RCC 7860 (cell line): ENCODE measurements around the gene PARP8.

ENCODE experiments used
- DNase-seq: peaks from one replicate; pipeline ENCODE4 v3.0.0-alpha.2; 2015; ENCODE audit warnings: low spot score
- FAIRE-seq: peaks from 2 replicates; lab custom pipeline; 2012; peaks lifted over from hg19 to GRCh38; lab: Jason Lieb, UNC

Gene PARP8

GRCh38 chr5:50829023-50829422 lies 162.6 kb downstream of the PARP8 start:
- DNase-seq = no peak
- no peak for FAIRE-seq

DNA sequence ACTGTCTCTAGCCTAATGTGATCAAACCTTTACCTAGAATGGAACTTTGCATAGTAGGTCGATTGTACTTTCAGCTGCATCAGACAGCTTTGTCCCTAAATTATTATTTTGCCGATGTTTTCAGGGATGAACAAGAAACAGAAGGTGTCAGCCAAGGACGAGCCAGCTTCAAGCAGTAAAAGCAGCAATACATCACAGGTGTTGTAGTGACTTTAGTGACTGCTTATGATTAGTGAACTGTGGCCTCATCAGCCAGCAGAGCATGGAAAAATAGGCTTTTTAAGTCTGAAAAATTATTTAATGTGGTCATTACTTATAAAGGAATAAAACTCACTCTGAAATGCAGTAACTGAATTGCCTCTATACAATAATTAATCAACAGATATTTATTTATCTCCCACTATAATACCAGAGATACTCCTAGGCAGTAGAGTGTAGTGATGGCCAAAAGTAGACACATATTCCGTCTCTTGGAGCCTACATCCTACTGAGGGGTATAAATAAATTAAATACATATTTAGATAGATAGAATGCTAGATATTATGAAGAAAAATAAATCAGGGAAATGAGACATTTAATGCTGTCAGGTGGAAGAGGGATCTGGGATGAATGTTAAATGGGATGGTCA lies 166.3 kb downstream of the PARP8 start:
- DNase-seq = no peak
- FAIRE-seq = no peak

DNA sequence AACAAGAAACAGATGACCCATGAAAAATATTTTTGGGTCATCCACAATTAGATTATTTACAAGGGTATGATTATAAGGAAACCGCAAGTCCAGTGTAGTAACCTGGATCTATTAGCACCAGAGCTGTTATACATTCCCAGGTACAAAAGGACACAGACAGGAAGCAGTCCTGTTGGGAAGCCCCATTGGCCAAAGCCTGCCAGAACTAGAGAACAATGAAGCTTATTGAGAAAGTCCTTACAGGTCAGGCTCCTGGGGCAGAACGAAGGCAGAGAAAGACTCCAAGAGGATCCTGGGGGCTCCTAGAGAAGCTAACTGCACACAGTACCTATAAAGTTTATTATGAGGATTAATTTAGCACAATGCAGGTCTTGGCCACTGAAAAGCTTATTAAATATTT lies 169.9 kb downstream of the PARP8 start:
- FAIRE-seq = no peak
- DNase-seq = no peak

- no peak for FAIRE-seq
- DNase-seq = no peak
Observed at GRCh38 chr5:50839472-50839871, 173.0 kb downstream of the PARP8 start.

DNA sequence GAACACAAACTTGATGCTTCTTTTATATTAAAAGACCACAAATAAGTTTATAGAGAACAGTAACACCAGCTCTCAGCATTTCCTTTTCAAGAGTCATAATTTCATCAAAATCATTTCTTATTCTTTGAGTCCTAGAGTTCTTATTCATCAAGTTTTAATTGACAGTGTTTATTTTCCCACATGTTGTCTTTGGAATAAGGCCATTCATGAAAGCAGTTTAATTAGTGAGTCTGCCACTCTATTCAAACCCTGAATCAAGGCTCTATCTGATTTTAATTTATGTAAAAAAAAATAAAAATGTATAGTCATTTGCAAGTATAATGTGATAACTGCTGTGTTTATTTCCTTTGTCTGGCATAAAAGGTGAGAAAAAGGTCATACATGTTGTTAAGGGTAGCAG lies 176.7 kb downstream of the PARP8 start:
- DNase-seq (no peak), FAIRE-seq (no peak)

- DNase-seq = no peak
- FAIRE-seq = no peak
Observed at GRCh38 chr5:50846261-50846660, 179.8 kb downstream of the PARP8 start.

DNA sequence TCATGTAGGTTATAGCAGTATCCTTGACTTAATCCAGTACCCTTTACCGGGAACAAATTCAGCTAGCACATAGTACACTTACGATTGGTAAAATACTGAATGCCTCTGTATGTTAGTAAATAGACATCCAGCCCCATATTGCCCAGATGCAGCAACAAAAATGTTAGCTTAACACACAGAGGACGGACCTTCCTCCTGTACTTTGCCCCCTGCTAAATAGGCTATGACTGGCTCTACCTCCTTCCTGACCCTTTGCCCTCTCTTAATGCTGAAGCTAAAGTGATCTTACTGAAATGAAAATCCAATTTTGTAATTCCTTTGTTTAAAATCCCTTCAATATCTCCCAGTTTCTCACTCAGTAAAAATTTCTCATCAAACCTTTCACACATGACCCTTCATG lies 183.1 kb downstream of the PARP8 start:
- DNase-seq (no peak), FAIRE-seq (no peak)

DNA sequence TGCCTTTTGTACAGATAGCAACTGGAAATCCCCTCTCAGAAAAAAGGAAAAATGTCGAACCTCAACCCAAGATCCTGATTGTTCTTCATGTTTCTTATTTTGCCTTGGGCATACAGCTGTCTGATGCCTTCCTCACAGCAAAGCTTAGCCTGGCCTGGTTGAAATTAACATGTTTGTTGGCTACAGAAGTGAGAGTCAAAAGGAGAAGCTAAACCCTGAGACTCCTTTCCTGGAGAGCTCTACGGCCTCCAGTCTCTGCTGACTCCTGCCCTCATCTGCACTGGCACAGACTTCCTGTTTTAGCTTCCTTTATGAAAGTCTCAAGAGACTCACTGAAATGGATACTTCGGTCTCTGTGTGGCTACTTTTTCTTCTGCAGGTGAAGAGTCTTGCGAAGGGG lies 186.7 kb downstream of the PARP8 start:
- DNase-seq = no peak
- no peak for FAIRE-seq

DNA sequence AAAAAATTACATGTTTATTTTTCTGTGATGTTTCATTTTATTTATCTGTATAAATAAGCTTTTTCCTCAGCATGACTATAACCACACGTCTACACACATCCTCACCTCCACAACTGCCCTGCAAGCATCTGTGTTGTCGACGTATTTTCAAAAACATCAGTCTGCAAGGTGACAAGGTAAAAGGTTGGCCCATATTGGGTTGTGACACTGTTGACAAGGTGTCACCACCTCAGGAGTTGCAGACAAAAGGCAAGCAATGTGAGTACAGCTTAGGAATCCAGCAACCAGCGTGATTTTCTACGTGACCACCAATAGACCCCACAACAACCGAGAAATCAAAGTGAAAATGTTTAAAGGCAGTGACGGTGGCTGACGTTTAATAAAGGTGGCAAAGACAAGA lies 187.6 kb downstream of the PARP8 start:
- DNase-seq = no peak
- FAIRE-seq = no peak

- no peak for DNase-seq
- no peak for FAIRE-seq
Observed at GRCh38 chr5:50855001-50855400, 188.6 kb downstream of the PARP8 start.

GRCh38 chr5:50856401-50857119 lies 190.1 kb downstream of the PARP8 start:
- DNase-seq (no peak), FAIRE-seq (no peak)

DNA sequence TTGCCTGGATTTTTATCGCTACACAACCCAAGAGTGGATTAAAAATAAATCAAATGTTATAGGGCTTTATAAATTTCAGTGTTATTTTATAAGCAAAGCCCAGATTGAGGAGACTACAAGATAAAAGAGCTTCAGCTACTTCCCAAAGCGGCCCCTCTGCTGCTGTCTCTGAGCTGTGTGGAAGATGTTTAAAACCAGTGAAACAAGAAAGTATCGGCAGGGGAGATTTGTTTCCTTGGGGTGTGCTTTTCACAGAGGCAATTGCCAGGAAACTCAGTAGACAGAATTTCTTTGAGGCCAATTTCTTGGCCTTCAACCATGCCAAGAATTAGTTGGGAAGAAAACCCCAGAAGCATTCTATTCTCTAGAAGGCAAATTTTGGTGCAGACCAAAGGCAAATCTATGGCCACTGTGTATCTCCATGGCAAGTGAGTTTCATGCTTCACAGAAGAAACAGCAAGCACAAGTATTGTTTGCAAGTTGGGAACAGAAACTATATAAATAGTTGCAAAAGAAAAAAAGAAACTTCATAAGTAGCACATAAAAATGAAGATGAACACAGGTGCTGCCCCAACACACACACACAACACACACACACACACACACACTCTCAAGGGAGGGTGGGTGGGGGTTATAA lies 197.2 kb downstream of the PARP8 start:
- no peak for FAIRE-seq
- no peak for DNase-seq

DNA sequence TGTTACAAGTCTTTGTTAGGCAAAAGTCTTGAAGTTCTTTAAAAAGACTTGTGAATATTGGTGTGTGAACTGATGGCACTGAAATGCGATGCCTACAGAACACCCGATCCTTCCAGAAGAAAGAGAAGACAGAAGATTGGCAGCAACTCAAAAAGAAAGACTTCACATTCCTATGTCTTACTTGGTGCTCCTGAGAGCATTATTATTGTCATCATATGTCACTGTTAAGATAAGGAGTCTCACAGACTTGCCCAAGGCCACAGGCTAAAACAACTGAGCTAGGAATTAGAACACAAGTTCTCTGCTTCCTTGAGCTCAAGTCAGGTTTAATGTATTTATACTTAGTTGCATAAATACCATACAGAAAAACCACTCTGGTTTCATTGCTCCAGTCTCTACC lies 198.0 kb downstream of the PARP8 start:
- no peak for DNase-seq
- FAIRE-seq = no peak

DNA sequence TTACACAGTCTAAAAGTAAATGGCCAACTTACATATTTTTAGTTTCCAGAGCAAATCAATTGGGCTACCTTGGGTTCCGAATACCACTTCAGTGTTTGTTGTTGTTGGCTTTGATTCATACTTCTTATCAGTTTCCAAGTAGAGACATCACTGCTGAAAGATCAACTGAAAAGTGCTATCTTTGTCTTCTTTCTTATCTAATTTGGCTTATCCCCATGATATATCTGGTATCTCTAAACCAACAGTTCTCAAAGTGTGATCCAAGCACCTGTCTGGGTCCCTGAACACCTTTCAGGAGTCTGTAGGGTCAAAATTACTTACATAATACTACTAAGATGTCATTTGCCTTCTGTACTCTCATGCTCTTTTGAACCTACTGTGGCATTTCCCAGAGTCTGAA lies 200.0 kb downstream of the PARP8 start:
- DNase-seq (no peak), FAIRE-seq (no peak)

- FAIRE-seq (no peak), DNase-seq (no peak)
Observed at GRCh38 chr5:50867140-50867539, 200.7 kb downstream of the PARP8 start.

DNA sequence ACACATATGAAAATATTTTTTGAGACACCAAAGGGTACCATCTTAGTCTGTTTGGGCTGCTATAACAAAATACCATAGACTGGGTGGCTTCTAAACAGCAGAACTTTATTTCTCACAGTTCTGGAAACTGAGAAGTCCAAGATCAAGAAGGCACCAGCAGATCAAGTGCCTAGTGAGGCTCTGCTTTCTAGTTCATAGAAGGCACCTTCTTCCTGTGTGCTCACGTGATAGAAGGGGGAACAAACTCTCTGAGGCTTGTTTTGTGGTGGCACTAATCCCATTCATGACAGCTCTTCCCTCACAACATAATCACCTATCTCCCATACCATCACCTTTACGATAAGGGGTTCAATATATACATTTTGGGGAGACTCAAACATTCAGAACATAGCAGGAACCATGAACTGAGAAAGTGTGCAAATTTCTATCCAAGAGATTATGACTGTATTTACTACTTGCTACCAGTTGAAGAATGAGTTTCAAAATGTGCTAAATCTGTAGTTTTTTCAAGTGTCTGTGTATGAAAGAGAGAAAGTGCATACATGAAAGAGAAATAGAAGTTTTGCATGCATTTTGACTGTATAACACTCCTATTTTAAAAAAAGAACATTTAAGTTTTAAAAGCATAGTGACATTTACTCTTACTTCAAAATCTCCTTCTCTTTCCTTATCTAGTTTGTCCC lies 207.3 kb downstream of the PARP8 start:
- DNase-seq (no peak), FAIRE-seq (no peak)

DNA sequence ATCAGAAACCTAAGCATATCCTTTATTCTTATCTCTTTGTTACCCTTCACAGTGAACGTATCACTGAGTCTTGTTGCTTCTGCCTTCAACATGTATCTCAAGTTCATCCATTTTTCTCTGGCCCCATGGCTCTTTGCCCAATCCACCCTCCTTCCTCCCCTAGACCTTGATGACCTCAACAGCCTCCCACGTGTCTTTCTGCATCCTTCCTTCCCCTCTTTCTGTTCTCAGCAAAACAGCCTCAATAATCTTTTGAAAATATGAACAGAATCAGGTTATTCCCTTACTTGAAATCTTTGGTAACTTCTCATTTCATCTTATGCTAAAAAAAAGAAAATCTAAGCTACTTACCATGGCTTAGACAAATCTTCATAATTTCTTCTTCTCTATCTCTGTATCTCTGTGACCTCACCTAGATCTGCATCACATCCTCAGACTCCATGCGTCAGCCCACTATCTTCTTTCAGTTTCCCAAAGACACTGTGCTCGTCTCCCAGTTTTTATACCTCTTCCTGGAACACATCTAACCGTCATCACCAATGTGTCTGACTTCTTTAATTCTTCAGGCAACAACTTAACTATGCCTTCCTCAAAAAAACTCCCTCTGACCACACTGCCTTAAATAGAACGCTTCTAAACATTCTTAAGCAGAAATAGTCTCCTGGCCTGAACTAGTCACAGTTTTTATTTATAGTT lies 208.0 kb downstream of the PARP8 start:
- DNase-seq (no peak), FAIRE-seq (no peak)

DNA sequence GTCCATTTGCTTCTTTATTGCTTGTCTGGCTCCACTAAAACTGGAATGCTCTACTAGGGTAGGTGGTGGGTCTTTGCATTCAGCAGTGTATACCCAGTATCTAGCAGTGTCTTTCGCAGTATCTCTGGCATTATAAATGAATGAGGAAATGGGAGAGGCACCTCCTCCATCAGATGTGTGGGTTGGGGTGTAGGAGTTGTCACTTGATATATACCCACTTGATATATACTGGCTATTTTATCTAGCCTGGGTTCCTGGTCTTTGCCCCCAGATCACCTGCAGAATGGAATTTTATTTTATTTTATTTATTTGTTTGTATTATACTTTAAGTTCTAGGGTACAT lies 208.5 kb downstream of the PARP8 start:
- FAIRE-seq = no peak
- no peak for DNase-seq

DNA sequence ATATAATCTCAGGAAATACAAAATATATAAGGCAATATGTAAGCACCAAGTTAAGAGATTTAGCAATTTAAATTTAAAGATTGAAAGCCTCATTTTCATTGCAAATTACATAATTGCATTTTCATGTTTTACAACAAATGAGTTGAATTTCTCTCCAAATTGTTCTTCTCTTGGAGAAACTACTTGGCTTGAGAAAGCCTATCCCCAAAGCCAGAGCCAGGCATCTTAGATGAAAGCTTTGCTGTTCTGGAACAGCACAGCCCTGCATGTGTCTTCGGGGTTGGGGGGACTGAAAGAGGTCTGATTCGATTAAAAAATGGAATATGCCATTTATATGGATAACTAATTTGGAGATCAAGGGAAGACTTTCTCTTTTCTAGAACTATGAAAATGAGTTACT lies 212.0 kb downstream of the PARP8 start:
- DNase-seq (no peak), FAIRE-seq (no peak)

- no peak for DNase-seq
- no peak for FAIRE-seq
Observed at GRCh38 chr5:50881407-50881806, 215.0 kb downstream of the PARP8 start.

- no peak for FAIRE-seq
Observed at GRCh38 chr5:50886657-50887345, 220.4 kb downstream of the PARP8 start.

More at GRCh38 chr5:50886657-50887345, 220.4 kb downstream of the PARP8 start:
- no peak for DNase-seq
